ENCODE results near the gene HSPA1L.
A peak's percentile ranks its signal among the peaks of the same experiment; 100 is the strongest.

The HSPA1L gene

DNA sequence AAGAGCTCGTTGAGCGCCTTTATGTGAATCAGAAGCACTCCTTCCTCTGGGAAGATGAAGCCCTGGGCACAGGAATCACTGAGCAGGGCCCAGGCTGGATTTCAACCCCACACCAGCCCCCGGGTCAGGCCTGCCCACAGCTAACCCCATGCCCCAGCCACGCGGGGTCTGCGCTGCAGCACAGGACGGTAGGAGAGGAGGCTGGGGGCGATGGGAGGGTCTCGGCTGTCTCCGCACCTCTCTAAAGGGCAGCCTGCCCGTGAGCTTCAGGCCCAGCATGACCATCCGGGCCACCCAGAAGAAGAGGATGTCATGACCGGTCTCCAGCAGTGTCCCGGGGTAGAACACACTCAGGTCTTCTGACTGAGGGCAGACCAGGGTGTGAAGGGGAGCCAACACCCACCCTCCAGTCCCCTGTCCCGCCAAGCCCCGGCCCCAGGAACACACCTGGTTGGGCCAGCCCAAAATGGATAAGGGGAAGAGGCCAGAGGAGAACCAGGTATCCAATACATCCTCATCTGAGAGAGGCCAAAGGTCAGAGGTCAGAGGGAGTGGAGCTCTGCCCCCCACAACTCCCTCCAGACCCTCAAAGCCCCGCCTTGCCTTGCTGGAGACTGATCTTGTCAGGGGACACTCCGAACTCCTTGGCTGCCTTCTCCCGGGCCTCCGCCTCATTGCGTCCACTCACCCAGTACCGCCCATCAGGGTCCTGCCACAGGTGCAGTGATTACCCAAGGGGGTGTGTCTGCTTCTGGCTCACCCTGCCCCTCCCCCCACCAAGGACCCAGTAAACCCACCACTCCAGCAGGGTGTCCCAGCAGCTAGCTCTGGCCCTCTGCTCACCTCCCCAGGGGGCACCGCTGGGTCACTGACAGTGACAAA is 33.6 kb downstream of the HSPA1L start:
- no peak for DNase-seq

DNA sequence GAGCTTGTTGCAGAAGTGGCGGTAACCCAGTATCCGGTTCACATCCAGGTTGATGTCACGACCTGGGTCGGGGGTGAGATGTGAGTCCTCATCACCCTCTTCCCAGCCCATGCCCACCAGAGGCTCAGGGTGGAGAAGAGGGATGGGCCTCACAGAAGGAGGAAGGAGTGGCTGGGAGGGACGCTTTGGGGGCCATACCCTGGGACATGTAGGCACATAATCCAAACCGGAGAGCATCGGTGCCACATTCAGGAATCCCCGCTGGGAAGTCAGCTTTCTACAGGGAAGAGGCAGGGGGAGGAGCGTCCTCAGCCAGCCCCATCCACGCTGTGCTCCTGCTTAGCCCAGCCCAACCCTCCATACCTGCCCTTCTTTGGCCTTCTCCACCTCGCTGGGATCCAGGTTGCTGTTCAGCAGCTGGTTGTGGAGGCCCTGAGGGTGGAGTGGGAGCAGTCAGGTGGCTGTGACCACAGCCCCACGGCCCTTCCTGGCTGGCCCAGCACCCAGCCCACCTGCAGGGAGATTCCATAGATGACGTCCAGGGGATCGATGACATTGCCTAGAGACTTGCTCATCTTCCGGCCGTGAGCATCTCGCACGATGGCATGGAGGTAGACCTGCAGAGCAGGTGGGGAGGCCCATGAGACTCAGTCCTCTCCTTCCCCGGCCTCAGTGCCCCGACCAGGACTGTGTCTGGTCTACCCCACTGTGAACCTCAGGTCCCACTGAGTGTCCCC is 34.4 kb downstream of the HSPA1L start:
- DNase-seq, result no peak

DNA sequence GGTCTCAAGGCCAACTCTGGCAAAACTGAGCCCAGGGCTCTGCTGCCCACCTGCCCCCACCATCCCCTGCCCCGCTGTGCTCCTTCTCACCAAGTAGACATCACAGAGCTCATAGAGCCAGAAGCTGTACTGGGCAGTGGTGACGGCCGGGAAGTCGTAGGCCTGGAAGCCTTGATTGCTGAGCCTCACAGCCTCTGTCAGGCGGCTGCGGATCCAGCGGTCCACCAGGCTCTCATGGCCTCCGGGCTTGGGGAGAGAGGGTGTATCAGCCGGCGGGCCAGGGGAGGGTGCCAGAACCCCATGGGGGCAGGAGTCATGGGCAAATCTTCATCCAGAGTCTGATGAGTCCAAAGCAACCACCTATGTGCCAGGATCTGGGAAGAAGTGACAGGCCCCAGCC is 35.2 kb downstream of the HSPA1L start:
- DNase-seq, result no peak

DNA sequence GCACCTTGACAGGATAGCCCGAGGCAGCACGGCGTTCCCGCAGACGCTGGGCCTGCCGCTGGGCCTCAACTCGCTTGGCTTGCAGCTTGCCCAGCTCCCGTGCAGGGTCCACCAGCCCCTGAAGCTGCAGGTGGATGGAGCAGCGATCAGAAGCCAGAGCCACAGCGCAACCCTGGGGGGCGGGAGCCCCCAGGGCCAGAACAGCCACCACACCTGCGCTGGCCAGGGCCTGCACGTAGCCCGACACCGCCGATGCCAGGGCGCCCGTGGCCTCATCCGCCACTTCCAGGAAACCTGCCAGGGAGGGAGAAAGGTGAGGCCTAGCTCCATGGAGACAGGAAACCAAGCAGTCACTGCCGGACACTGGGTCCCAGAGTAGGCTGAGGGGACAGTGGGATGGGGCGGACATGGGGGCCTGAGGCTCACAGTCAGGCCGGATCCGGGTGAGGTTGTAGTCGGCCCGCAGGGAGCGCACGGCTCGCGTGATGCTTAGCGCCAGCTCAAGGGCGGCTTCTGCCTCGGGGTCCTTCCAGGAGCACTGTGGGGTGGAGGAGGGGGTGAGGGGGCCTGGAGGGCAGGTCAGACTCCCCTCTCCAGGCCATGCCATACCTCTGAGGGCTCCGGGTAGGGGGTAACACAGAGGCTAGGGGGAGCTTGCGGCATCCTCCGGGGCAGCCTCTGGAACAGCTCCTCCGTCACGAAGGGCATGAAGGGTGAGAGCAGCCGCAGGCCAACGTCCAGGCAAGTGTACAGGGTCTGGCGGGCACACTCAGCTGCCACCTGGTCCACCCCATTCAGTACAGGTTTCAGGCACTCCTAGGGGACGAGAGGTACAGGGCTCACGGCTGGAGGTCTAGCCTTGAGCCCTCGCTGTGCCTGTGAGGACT is 35.8 kb downstream of the HSPA1L start:
- no peak for DNase-seq

DNA sequence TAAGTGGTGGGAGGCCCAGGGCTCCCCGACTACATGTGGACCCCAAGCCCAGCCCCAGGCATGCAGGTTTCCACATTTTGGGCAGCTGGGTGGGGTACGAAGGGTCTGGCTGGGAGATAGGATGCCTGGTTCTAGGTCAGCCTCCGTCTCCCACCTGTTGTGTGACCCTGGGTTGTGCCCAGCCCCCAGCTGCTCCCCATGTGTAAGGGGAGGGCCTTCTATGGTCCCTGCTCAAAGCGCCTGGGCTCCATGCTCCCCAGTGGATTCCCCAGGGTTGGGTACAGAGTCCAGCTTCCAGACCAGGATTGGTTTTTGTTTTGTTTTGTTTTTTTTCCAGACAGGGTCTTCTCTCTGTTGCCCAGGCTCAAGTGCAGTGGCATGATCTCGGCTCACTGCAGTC is 36.9 kb downstream of the HSPA1L start:
- no peak for DNase-seq

DNA sequence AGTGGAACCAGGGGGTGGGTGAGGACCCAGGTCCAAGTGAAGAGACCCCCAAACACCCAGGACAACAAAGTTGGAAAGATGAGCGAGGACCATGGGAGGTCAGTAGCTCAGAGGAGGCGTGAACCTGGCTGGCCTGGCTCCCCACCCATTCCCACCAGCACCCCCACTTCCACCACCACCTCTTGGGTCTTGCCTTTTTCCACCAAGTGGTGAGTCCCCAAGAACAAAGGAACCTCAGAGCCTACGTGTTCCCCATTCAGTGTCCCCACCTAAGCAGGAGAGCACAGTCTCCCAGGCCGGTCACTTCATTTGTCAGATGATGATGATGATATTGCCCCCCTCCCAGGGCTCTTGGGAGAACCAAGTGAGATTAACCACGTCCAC is 37.4 kb downstream of the HSPA1L start:
- no peak for DNase-seq

DNA sequence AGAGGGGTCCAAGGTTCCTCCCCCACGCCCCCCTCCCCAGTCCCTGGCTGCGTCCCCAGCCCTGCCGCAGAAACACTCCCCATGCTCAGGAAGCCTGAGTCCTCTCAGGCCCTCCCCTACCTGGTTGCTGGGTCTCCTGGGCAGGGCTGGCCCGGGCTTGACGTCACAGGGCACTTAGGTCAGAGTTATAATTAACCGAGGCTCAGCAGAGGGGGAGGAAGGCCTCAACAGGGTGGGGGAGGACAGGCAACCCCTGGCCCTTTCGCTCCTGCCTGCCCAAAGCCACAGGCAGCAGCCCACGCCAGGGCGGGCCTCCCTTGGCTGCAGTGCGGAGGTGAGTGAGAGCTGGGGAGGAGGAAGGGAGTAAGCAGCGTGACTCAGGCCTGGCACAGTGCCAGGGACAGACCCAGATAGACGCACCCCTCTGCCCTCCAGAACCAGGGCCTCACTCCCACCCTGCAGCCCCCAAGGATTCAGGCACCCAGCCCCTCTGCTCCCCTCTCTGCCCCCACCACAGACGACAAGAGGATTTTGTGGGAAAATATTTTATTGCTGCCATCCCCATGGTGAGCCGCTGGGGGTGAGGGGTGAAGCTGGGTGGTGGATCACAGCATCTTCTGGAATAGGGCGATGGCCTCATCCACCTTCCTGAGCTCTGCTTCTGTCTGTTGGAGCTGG is 38.0 kb downstream of the HSPA1L start, which contains the start of gene VWA7:
TSS of gene VWA7 (minus strand) at position 340 of the 678 bp plus-strand sequence. CDS start 549 bp downstream, outside the sequence.
- peak; percentile 83 for DNase-seq

DNA sequence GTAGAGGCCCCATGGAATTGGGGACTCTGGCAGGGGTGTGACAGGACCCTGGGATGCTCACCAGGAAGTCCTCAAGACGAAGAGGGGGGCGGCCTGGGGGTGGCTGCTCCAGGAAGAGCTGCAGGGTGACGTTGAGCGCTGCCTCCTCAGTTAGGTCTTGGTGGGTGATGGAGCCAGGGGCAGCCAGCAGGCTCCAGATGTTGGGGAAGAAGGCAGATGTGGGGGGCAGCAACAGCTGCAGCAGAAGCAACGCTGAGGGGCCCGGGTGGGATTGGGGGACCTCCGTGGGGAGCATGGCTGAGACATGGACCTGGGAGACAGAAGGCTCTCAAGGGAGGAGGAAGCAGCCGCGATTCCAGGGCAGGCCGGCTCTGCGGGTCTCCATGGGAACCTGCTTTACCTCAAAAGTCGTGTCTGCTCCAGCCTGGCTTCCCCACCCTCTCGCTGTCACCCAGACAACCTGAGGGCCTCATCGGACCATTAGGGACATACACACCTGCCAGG is 38.5 kb downstream of the HSPA1L start:
- no peak for DNase-seq

DNA sequence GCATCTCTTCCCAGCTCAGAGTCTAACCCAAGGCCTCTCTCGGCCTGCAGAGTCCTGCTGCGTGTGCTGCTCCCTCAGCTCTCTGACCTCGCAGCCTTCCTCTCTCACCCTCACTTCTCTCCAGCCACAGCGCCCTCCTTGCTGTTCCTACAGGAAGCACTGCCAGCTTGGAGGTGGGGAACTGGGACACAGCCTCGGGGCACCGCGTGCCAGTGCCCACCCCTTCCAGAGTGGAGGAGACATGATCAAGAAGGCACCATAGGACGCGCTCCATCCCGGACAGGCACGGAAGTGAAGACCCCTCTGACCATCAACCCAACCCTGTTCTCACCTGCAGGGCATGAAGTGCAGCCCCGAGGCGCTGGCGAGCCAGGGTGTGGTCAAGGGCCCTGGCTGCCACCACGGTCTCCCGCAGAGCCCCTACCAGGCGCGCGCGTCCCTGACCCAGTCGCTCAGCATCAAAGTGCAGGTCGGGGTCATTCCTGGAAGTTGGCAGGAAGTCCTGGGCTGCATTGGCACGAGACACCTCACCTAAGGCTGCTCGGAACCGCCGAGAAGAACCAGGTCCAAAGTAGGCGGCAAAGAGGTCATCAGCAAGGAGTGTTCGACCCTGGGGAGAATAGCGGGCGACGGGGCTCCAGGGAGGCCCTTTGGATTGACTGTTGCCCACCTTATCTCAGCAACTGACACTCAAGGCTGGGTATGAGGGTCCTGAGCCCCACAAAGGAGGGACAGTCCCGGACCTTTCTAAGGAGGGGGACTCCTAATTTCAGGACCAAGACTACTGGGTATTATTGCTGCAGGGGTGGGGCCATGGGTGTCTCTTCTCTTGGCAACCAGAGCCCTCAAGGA is 39.2 kb downstream of the HSPA1L start:
- DNase-seq, result no peak

DNA sequence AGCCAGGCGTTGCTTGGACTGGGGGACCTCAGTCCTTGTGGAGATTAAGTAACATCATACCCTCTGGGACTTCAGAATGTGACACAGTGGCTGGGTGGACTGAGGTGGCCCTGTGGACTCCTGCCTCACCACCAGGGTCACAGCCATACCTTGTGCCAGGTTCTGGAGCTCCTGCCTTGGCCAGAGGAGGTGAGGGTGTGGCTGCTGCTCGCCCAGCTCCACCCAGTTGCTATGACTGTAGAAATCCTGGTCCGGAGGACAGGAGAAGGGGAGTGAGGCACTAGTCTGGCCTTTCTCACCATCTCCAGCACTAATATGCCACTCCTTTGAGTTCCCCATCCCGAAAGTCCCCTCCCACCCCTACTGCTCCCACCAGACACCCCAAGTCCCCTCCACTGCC is 39.9 kb downstream of the HSPA1L start:
- DNase-seq, result no peak

DNA sequence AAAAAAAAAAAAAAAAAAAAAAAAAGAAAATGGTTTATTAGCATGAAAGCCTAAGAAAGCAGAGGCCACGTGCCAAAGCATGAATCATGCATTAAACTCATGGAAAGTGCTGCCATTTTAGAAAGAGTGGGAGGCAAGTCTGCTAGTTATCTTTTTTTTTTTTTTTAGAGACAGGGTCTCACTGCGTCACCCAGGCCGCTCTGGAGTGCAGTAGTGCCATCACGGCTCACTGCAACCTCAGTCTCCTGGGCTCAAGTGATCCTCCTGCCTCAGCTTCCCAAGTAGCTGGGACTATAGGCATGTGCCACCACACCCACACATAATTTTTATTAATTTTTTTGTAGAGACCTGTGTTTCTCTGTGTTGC is 43.1 kb downstream of the HSPA1L start:
- DNase-seq, result no peak

DNA sequence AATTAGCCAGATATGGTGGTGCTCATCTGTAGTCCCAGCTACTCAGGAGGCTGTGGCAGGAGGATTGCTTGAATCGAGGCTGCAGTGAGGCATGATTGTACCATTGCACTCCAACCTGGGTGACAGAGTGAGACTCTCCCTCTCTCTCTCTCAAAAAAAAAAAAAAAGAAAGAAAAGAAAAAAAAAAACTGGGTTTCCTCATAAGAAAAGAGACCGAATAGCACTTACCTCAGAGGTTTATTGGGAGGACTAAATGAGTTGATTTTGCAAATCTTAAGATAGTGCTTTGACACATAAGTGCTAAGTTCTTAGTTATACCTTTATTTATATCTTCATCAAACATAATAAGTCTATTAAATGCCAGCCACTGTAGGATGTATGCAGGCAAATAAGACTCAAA is 44.2 kb downstream of the HSPA1L start:
- no peak for DNase-seq

DNA sequence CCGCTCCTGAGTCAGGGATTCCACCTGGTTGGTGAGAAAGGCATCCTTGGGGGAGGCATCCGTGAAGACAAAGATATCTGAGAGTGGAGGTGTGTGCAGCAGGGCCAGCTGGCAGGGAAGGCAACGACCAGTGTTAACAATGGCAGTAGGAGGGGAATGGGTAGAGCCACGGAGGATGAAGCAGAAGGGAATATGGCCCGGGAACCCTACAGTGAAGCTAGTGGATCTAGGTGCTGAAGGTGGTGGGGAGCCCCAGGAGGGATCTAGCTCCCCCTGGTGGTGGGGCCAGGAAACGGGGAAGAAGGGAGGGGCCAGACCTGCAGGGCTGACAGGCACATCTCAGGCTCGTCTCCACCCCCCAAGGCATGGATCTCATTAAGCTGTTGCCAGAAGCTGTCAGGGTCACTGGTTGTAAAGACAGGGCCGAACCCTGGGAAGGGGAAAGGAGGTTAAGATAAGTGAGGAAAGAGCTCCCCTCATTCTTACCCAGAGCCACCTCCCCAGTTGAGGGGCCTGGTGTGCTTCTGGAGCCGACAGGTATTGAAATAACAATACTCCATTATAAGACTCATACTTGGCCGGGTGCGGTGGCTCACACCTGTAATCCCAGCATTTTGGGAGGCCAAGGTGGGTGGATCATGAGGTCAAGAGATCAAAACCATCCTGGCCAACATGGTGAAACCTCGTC is 45.3 kb downstream of the HSPA1L start:
- peak; percentile 97 for DNase-seq

DNA sequence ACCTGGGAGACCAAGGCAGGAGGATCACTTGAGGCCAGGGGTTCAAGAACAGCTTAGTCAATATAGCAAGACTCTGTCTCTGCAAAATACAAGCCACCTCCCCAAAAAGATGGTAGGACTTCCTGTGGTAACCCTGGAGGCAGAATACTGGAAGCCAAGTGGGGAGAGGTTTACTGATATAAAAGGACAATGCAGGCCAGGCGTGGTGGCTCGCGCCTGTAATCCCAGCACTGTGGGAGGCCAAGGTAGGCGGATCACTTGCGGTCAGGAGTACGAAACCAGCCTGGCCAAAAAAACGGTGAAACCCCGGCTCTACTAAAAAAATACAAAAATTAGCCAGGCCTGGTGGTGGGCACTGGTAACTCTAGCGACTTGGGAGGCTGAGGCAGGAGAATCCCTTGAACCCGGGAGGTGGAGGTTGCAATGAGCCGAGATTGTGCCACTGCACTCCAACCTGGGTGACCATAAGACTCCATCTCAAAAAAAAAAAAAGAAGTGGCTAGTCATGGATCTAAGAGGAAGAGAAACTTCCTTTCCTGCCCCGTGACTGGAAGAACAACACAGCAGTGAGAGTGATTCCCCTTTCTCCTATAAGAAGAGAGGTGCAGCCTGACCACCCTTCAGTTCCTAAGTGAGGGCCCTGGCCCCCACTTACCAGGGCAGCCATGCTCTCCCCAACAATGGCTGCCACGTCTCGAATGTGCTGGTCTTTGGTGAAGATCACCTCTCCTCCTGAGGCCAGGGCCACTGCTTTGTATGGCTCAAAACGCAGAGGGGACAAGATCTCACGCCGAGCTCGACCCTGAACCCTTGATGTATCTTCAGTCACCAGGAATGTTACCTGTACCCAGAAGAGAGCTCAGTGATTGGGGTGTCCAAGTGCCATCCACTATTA is 46.5 kb downstream of the HSPA1L start:
- DNase-seq, result no peak

DNA sequence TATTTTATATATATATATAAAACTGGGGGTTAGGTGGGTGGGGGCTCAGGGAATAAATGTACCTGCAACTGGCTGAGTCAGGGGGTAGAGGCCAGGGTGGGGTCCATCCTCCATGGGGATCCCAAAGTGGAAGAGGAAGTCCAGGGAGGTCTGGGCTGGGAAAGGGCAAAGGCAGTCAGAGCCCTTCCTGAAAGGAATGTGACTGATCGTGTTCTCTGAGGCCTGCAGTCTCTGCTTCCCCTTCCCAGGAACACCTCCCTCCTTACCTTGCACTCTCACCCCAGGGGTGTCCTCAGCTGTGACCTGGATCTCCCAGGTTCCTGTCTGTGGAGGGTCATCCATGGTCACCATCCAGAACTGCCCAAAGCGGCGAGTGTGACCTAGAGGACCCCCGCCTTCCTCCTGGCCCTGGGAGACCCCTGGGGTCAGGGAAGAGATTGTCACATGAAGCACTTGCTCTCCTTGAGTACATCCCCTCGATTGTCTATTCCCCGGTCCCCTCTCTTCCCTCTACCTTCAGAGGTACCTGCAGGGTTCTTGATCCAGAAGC is 47.9 kb downstream of the HSPA1L start:
- DNase-seq, result no peak

DNA sequence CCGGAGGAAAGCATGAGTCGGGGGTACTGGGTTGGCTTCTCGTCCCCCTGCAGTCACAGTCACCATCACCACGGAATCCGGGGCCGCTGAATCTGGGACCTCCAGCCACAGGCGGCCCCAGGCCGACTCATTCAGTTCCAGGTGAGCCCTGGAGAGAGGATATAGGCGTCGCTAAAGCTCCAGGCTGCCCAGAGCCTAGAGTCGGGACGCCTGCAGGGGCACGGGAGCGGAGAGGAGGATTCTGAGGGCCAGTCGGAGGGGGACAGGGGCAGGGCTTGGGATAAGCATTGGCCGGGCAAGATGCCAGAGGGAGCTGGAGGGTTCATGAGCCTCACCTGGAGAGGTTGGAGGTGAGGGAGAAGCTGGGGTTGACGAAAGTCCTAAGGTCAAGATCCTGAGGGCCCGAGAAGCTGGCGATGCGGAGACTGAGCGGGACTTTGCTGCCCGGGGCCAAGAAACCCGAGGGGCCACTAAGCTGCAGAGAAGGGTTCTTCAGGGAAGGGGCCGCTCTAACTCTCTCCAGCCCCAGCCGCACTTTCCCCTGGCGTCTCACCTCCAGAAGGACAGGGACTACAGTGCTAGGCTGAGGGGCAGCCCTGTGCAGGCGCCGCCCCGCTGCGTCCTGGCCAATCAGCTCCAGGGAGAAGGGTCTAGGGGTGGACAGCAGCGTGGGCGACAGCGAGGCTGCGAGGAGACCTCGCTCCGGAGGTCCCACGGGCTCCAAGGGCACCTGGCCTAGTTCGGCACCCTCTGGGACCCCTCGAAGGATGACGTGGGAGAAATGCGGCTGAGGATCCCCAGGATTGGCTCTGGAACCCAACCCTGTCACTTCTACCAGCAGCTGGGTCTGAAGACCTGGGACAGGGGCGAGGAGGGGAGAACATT is 48.9 kb downstream of the HSPA1L start:
- no peak for DNase-seq

DNA sequence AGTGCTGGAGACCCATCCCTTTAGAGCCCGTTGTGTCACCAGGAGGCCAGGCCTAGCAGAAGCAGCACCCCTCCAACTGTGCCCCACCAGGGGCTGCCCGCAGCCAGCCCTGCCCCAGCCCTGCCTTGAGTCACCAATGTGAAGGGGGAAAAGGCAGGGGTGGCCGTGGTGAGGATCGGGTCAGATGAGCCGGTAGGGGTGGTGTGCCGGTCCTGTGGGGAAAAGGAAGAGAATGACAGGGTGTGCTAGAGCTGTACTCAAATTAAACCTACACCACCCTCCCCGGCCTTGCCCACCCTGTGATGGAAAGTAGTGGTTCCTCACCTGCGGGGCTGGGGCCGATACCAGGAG is 49.5 kb downstream of the HSPA1L start:
- no peak for DNase-seq

DNA sequence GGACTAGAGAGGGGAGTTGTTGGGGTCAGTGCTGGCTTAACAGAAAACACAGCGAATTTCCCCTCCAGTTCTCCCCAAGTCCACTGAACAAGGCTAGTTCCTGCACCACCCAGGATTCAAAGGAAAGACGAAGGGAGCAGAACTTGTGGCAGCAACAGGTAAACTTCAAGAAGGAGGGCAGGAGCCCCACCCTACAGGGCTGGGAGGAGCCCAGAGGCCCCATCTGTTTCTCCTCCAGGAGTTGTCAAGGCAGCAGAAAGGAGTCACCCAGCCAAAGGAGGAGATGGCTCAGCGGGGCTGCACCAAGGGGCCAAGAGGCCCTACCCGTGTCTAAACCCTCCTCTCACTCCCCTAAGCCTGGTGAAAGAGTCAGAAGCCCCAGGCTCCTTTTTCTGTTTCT is 50.9 kb downstream of the HSPA1L start:
- no peak for DNase-seq

DNA sequence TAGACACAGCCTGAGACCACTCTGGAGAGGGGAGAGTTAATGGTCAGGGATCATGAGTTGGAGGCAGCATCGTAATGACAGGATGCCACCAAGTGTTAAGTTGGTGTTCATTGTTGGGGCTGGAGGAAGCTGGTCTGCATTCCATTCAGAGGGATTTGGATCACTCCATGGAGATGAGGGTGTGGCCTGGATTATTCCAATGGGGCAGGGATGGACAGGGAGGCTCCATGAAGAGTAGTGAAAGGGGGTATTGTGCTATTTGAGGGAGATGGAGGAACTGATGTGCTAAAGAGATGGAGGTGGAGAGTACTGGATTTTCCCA is 51.5 kb downstream of the HSPA1L start:
- no peak for DNase-seq

All from 8988T (cell line).